HepG2 (cell line): ENCODE data around the gene WIZ. TPM values are rescaled to one million over a fixed set of nuclear protein-coding genes. Genes with fewer than 3 reads are reported as not detected.

ENCODE experiments used
- ATAC-seq: fragments of 200-7000 bp; cut with Tn5 transposase; 3 replicates; pipeline ENCODE4 v1.9.1; 2020; ENCODE audit warnings: mild to moderate bottlenecking, moderate library complexity
- BruUV-seq: library from RNA; stranded (reverse); fragments of 400-500 nt; replicated peaks from 2 replicates; lab custom pipeline; 2021; lab: Mats Ljungman, UMichigan
- CTCF ChIA-PET: fragments of 300-600 bp; formaldehyde crosslinking; extraction: SDS; loops from one replicate; lab custom pipeline; 2021; ENCODE audit warnings: low total read pairs, inconsistent platforms, low intra/inter-chr PET ratio; lab: Yijun Ruan, JAX
- POLR2A ChIA-PET: fragments of 350-600 bp; sonication (Branson Sonifier 250); formaldehyde crosslinking; loops from one replicate; lab custom pipeline; 2020; ENCODE audit warnings: antibody characterized with exemption, inconsistent platforms; lab: Yijun Ruan, JAX
- DNase-seq: peaks from one replicate; pipeline ENCODE4 v3.0.0-alpha.2; 2015; ENCODE audit warnings: low spot score
- FAIRE-seq: peaks from 3 replicates; lab custom pipeline; 2011; peaks lifted over from hg19 to GRCh38; lab: Jason Lieb, UNC
- H2AFZ ChIP-seq: one replicate; pipeline ENCODE4 v1.6.1; 2011; ENCODE audit warnings: low read length, inconsistent platforms
- H3K27ac ChIP-seq: fragments of 300-600 bp; 3 replicates; pipeline ENCODE4 v1.8.0; 2011; ENCODE audit warnings: mixed run types, mild to moderate bottlenecking, mixed read lengths, low read length, inconsistent platforms; ENCODE audit not compliant: insufficient read depth; ENCODE audit errors: extremely low read length
- H3K27me3 ChIP-seq, 2 experiments: fragments of 200-600 bp in 1 of 2; 2 replicates in 1 of 2; 3 replicates in 1 of 2; pipeline versions ENCODE4 v1.6.0 to v1.8.0; 2011; ENCODE audit warnings: low read length in 2 of 2, mild to moderate bottlenecking in 2 of 2, moderate library complexity in 2 of 2, inconsistent platforms in 1 of 2; ENCODE audit not compliant: insufficient read depth in 2 of 2, control insufficient read depth in 1 of 2
- H3K36me3 ChIP-seq, 2 experiments: fragments of 200-600 bp in 1 of 2; replicated peaks in 1 of 2; 2 replicates in 1 of 2; 3 replicates in 1 of 2; pipeline versions ENCODE4 v1.5.1 to v1.8.0; 2011; ENCODE audit warnings: low read length in 2 of 2, inconsistent platforms in 1 of 2; ENCODE audit not compliant: insufficient read depth in 2 of 2, control insufficient read depth in 1 of 2
- H3K4me1 ChIP-seq: 2 replicates; pipeline ENCODE4 v1.5.1; 2012; ENCODE audit warnings: low read length, inconsistent platforms; ENCODE audit not compliant: insufficient read depth
- H3K4me2 ChIP-seq: 2 replicates; pipeline ENCODE4 v1.6.0; 2011; ENCODE audit warnings: low read depth, low read length, inconsistent platforms
- H3K4me3 ChIP-seq, 3 experiments: fragments of 200-600 bp in 1 of 3; sonication (generic), shearing (Covaris generic) in 1 of 3; replicated peaks in 1 of 3; 2 replicates each; pipeline ENCODE4 v1.5.1; 2011 to 2016; ENCODE audit warnings: low read length in 3 of 3, inconsistent platforms in 2 of 3, low read depth in 2 of 3, mild to moderate bottlenecking in 2 of 3, control low read depth in 1 of 3, mixed read lengths in 1 of 3; ENCODE audit not compliant: insufficient read depth in 1 of 3
- H3K79me2 ChIP-seq: one replicate; pipeline ENCODE4 v1.6.1; 2011; ENCODE audit warnings: low read length, inconsistent platforms; ENCODE audit not compliant: insufficient read depth
- H3K9ac ChIP-seq: 2 replicates; pipeline ENCODE4 v1.6.0; 2011; ENCODE audit warnings: mild to moderate bottlenecking, low read depth, low read length, inconsistent platforms; ENCODE audit not compliant: insufficient read depth
- H3K9me3 ChIP-seq: 2 replicates; pipeline ENCODE4 v1.5.1; 2012; ENCODE audit warnings: mild to moderate bottlenecking, low read length
- H4K20me1 ChIP-seq: 2 replicates; pipeline ENCODE4 v1.6.0; 2011; ENCODE audit warnings: inconsistent platforms, mild to moderate bottlenecking, low read length, moderate library complexity; ENCODE audit not compliant: insufficient read depth
- CHCHD3 ChIP-seq: sonication (generic); formaldehyde crosslinking; IDR thresholded peaks from 2 replicates; pipeline ENCODE4 v1.8.0; 2022; ENCODE audit warnings: mild to moderate bottlenecking, missing genetic modification reagents, moderate library complexity
- ETV5 ChIP-seq: IDR thresholded peaks from 2 replicates; pipeline ENCODE4 v1.6.1; 2018; ENCODE audit warnings: missing biosample characterization, missing genetic modification reagents, inconsistent platforms, borderline replicate concordance
- MXI1 ChIP-seq: IDR thresholded peaks from 3 replicates; pipeline ENCODE4 v1.6.1; 2012; ENCODE audit warnings: low read depth, low read length, inconsistent platforms, borderline replicate concordance
- RXRA ChIP-seq: sonication (generic); formaldehyde crosslinking; IDR thresholded peaks from 2 replicates; pipeline ENCODE4 v1.5.1; 2020; ENCODE audit warnings: missing genetic modification reagents
- TCF7L2 ChIP-seq: IDR thresholded peaks from 2 replicates; pipeline ENCODE4 v1.6.1; 2011; ENCODE audit warnings: mild to moderate bottlenecking, low read depth, low read length, moderate library complexity
- ZNF101 ChIP-seq: sonication (generic); formaldehyde crosslinking; IDR thresholded peaks from 2 replicates; pipeline ENCODE4 v1.4.0; 2020; ENCODE audit warnings: mild to moderate bottlenecking, low read depth, missing genetic modification reagents, borderline replicate concordance
- ZNF335 ChIP-seq: sonication (generic); formaldehyde crosslinking; IDR thresholded peaks from 2 replicates; pipeline ENCODE4 v1.4.0; 2020; ENCODE audit warnings: missing genetic modification reagents
- ZNF644 ChIP-seq: IDR thresholded peaks from 2 replicates; pipeline ENCODE4 v1.6.1; 2016; ENCODE audit warnings: low read depth
- ZNF713 ChIP-seq: sonication (generic); formaldehyde crosslinking; IDR thresholded peaks from 2 replicates; pipeline ENCODE4 v1.4.0; 2020; ENCODE audit warnings: mild to moderate bottlenecking, missing genetic modification reagents
- ZNF839 ChIP-seq: sonication (generic); formaldehyde crosslinking; IDR thresholded peaks from 2 replicates; pipeline ENCODE4 v1.4.0; 2020; ENCODE audit warnings: missing genetic modification reagents, mild to moderate bottlenecking, borderline replicate concordance
- WGBS: methylation state at CpG from one replicate; pipeline ENCODE4 v1.1.6; 2017; ENCODE audit warnings: low lambda C conversion rate; 5-methylcytosine and 5-hydroxymethylcytosine counted together
- in situ Hi-C: cut with HindIII; loops from 2 replicates; pipeline ENCODE4 v1.10.0; 2017; ENCODE audit warnings: low pct_unique_long_range_greater_than_20kb; ENCODE audit not compliant: extremely low pct_ligation_motif_present
- intact Hi-C: fragments of 100-400 bp; cut with micrococcal nuclease; formaldehyde crosslinking; loops from one replicate; pipeline ENCODE4 v1.10.0; 2022; ENCODE audit not compliant: unreplicated experiment
- polyA plus RNA-seq, 8 experiments: library from polyadenylated mRNA; depleted of rRNA in 3 of 8; stranded (reverse) in 7 of 8; unstranded in 1 of 8; fragments of >200 nt; fragmentation: Illumina TruSeq in 4 of 8; extraction: Trizol in 4 of 8; gene quantifications; 2 replicates each; pipeline versions ENCODE4 v1.2.1 to v1.2.3, GENCODE V29; 2011 to 2016; ENCODE audit warnings: low read depth in 4 of 8, missing spikeins in 1 of 8, mixed read lengths in 1 of 8; ENCODE audit not compliant: insufficient read depth in 1 of 8
- total RNA-seq, 5 experiments: library from RNA; depleted of rRNA; stranded (reverse); fragments of >200 nt; fragmentation: Illumina TruSeq; extraction: Trizol; gene quantifications; 2 replicates each; pipeline ENCODE4 v1.2.3, GENCODE V29; 2016; ENCODE audit warnings: low read depth in 1 of 5
- TF ChIP-seq, protein P1 (sequence below): sonication (generic); formaldehyde crosslinking; IDR thresholded peaks from 2 replicates; pipeline ENCODE4 v1.4.0; 2020; ENCODE audit warnings: missing genetic modification reagents

WIZ gene
- total and polyA plus RNA-seq, 2 of the 13 experiments (the other 11 are each of a cell fraction or from before 2014, with no cell fraction given): 4.7 to 4.8 TPM

DNA sequence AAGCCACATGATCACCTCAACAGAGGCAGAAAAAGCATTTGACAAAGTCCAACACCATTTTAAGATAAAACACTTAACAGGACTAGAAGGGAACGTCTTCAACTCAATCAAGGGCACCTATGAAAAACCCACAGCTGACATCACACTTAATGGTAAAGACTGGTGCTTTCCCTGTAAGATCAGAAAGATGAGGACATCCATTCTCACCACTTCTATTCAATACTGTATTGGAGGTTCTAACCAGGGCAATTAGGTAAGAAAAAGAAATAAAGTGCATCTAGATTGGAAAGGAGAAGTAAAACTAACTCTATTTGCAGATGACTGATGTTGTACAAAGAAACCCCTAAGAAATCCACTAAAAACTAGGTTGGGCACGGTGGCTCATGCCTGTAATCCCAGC is 58.9 kb downstream of the WIZ start:
- H3K36me3 ChIP-seq: peaks cover 3 to 45% of the 10 kb centered on the region in 2 experiments; a peak in 4 of 5 replicates
- no peak overlapping the region for H3K9ac ChIP-seq
- TF ChIP-seq RXRA (CRISPR knock-in tag): no peak
- TF ChIP-seq ZNF101 (CRISPR knock-in tag): no peak
- no peak for TF ChIP-seq CHCHD3
- no peak for TF ChIP-seq ETV5
- TF ChIP-seq ZNF713: no peak
- TF ChIP-seq ZNF335 (CRISPR knock-in tag): no peak
- no peak for TF ChIP-seq ZNF839 (CRISPR knock-in tag)
- TF ChIP-seq, protein P1, sequence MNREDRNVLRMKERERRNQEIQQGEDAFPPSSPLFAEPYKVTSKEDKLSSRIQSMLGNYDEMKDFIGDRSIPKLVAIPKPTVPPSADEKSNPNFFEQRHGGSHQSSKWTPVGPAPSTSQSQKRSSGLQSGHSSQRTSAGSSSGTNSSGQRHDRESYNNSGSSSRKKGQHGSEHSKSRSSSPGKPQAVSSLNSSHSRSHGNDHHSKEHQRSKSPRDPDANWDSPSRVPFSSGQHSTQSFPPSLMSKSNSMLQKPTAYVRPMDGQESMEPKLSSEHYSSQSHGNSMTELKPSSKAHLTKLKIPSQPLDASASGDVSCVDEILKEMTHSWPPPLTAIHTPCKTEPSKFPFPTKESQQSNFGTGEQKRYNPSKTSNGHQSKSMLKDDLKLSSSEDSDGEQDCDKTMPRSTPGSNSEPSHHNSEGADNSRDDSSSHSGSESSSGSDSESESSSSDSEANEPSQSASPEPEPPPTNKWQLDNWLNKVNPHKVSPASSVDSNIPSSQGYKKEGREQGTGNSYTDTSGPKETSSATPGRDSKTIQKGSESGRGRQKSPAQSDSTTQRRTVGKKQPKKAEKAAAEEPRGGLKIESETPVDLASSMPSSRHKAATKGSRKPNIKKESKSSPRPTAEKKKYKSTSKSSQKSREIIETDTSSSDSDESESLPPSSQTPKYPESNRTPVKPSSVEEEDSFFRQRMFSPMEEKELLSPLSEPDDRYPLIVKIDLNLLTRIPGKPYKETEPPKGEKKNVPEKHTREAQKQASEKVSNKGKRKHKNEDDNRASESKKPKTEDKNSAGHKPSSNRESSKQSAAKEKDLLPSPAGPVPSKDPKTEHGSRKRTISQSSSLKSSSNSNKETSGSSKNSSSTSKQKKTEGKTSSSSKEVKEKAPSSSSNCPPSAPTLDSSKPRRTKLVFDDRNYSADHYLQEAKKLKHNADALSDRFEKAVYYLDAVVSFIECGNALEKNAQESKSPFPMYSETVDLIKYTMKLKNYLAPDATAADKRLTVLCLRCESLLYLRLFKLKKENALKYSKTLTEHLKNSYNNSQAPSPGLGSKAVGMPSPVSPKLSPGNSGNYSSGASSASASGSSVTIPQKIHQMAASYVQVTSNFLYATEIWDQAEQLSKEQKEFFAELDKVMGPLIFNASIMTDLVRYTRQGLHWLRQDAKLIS (CRISPR knock-in tag): no peak
- TF ChIP-seq TCF7L2: no peak
- no peak for TF ChIP-seq ZNF644 (CRISPR knock-in tag)
- no peak for TF ChIP-seq MXI1
- ChIA-PET POLR2A (interaction anchor here (2.7 kb wide), 1 partner anchor 11 kb away, joined by 8 read pairs; the partner anchor contains the start of gene AKAP8), CTCF (no interaction called here)
- in situ Hi-C loops (no loop called here), intact Hi-C loops (no loop called here)
- H3K79me2 ChIP-seq: peaks cover 18% of the 10 kb centered on the region
- ATAC-seq: no peak
- BruUV-seq: no TSS peak
- no peak overlapping the region for H3K27ac ChIP-seq
- no peaks in the 10 kb centered on the region; the same call in 1 of the 2 replicates for H4K20me1 ChIP-seq
- no peak overlapping the region for H3K4me2 ChIP-seq
- WGBS: 100% methylated on average over 2 of the region's 2 CpGs
- H3K4me3 ChIP-seq: no peak overlapping the region
- H3K9me3 ChIP-seq: no peaks in the 10 kb centered on the region
- DNase-seq: no peak
- FAIRE-seq: no peak
- no peak overlapping the region for H2AFZ ChIP-seq
- H3K4me1 ChIP-seq: no peaks in the 10 kb centered on the region
- H3K27me3 ChIP-seq: no peaks in the 10 kb centered on the region
